NB4 (cell line): ENCODE measurements around the gene SLMAP.
"Not testable (repeated sequence)": the region's sequence is repeated elsewhere in the genome, so short reads cannot be mapped to it uniquely, and the experiment has no call there.

Experiments used
- DNase-seq: peaks from one replicate; pipeline ENCODE4 v3.0.0; 2010; ENCODE audit warnings: low read depth
- H3K4me3 ChIP-seq: one replicate; pipeline ENCODE4 v1.5.1; 2011; ENCODE audit warnings: mild to moderate bottlenecking, low read depth, low read length, moderate library complexity
- CTCF ChIP-seq: IDR thresholded peaks from one replicate; pipeline ENCODE4 v1.5.1; 2012; ENCODE audit warnings: low read depth, low read length
- MAX ChIP-seq: IDR thresholded peaks from 2 replicates; pipeline ENCODE4 v1.6.1; 2011; ENCODE audit warnings: low read depth, low read length
- MYC ChIP-seq: IDR thresholded peaks from 2 replicates; pipeline ENCODE4 v1.6.1; 2011; ENCODE audit warnings: low read depth, low read length
- POLR2A ChIP-seq: IDR thresholded peaks from 2 replicates; pipeline ENCODE4 v1.6.1; 2011; ENCODE audit warnings: mild to moderate bottlenecking; ENCODE audit not compliant: insufficient read length; ENCODE audit errors: extremely low read depth

The SLMAP gene

GRCh38 chr3:57856675-57857074, 100.6 kb downstream of the SLMAP start:
- DNase-seq: peak; percentile 14
- TF ChIP-seq POLR2A: no peak
- TF ChIP-seq CTCF: peak; percentile 7

GRCh38 chr3:57862894-57863293, 106.8 kb downstream of the SLMAP start:
- no peak for DNase-seq
- no peak overlapping the region for H3K4me3 ChIP-seq
- TF ChIP-seq MYC (no peak), CTCF (no peak), MAX (no peak), POLR2A (no peak)

More at GRCh38 chr3:57856675-57857074, 100.6 kb downstream of the SLMAP start:
- H3K4me3 ChIP-seq: no peak overlapping the region

GRCh38 chr3:57863380-57863779, 107.3 kb downstream of the SLMAP start:
- DNase-seq: no peak
- TF ChIP-seq POLR2A (no peak), MYC (no peak), CTCF (no peak), MAX (no peak)
- H3K4me3 ChIP-seq: no peak overlapping the region

- no peak overlapping the region for H3K4me3 ChIP-seq
- DNase-seq: peak; percentile 19
- TF ChIP-seq POLR2A: no peak
- TF ChIP-seq CTCF: peak; percentile 12
Measured at GRCh38 chr3:57864853-57865252, 108.7 kb downstream of the SLMAP start.

GRCh38 chr3:57869110-57869509, 113.0 kb downstream of the SLMAP start:
- H3K4me3 ChIP-seq, DNase-seq: not testable (repeated sequence)

GRCh38 chr3:57872606-57873005, 116.5 kb downstream of the SLMAP start:
- no peak for TF ChIP-seq POLR2A
- TF ChIP-seq CTCF: no peak
- no peak for TF ChIP-seq MAX
- H3K4me3 ChIP-seq: no peak overlapping the region
- DNase-seq: no peak

GRCh38 chr3:57876632-57877031, 120.5 kb downstream of the SLMAP start:
- no peak overlapping the region for H3K4me3 ChIP-seq
- no peak for TF ChIP-seq MYC
- TF ChIP-seq MAX: no peak
- TF ChIP-seq CTCF: no peak
- TF ChIP-seq POLR2A: no peak

More at GRCh38 chr3:57876632-57877031, 120.5 kb downstream of the SLMAP start:
- DNase-seq: no peak
